DND-41 (cell line): ENCODE measurements around the gene ENTPD8.

Experiments
- EZH2 ChIP-seq: IDR thresholded peaks from 3 replicates; pipeline ENCODE4 v1.6.1; 2012; ENCODE audit warnings: borderline replicate concordance, low read depth, mild to moderate bottlenecking, moderate library complexity, low read length, inconsistent platforms; ENCODE audit not compliant: severe bottlenecking
- TF ChIP-seq, protein P1 (sequence below): IDR thresholded peaks from 2 replicates; pipeline ENCODE4 v1.5.1; 2012; ENCODE audit warnings: borderline replicate concordance, low read length, moderate library complexity, mild to moderate bottlenecking; ENCODE audit not compliant: poor library complexity, severe bottlenecking; ENCODE audit errors: extremely low read depth

DNA sequence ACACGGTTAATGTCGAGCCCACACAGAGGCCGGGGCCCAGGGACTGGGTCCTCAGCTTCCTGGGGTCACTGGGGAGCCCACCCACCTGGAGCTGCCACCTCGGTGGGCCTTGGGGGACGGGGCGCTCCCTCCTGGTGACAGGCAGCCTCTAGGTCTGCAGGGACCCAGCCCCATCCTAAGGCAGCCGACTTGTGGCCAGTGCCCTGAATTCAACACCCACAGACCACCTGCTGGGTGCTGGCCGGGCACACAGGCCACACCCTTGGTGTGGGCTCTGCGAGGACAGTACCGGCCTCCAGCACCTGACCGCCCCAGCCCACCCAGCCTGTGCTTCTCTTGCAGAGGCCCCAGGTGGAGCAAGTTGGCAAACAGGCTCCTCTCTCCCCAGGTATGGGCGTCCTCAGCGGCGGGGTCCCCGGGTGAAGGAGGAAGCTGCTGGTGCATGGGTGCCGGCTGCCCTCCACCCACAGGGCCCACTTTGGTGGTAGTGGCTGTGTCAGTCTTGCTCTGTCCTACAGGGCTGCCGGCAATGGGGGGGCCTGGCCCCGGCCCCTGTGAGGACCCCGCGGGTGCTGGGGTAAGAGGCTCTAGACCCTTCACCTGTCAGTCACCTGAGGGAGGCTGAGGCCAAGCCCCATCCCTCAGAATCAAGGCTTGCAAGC is 8.3 kb downstream of the ENTPD8 start:
- TF ChIP-seq, protein P1, sequence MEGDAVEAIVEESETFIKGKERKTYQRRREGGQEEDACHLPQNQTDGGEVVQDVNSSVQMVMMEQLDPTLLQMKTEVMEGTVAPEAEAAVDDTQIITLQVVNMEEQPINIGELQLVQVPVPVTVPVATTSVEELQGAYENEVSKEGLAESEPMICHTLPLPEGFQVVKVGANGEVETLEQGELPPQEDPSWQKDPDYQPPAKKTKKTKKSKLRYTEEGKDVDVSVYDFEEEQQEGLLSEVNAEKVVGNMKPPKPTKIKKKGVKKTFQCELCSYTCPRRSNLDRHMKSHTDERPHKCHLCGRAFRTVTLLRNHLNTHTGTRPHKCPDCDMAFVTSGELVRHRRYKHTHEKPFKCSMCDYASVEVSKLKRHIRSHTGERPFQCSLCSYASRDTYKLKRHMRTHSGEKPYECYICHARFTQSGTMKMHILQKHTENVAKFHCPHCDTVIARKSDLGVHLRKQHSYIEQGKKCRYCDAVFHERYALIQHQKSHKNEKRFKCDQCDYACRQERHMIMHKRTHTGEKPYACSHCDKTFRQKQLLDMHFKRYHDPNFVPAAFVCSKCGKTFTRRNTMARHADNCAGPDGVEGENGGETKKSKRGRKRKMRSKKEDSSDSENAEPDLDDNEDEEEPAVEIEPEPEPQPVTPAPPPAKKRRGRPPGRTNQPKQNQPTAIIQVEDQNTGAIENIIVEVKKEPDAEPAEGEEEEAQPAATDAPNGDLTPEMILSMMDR, result no peak
- TF ChIP-seq EZH2, result no peak
